ENCODE measurements around the gene ANKRD39. TPM values are rescaled to one million over a fixed set of nuclear protein-coding genes. Genes with fewer than 3 reads are reported as not detected.

Gene ANKRD39
- total and polyA plus RNA-seq, 10 of the 15 experiments (the other 5 are each of a cell fraction or from before 2014, with no cell fraction given), result 7.4 to 36.2 (median 23.7) TPM

DNA sequence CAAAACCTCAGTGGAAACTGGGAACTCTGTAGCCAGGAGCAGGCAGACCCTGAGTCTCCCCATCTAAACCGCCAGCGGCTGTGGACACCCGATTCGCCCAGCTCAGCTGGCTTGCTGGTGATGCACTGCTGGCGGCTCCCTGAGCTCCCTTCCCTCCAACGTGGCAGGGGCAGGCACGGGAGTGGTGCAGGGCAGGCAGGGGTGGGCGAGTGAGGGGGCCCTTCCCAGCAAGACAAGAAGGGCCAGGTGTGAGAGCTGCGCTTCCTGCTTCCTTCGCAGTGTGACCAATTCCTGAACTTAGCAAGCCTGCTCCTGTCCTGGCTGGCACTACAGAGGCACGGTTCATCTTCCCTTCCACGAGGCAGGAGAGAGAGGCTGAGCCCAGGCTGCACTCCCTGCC lies 24.4 kb upstream of the ANKRD39 start (continued):
- TF ChIP-seq, protein P1, sequence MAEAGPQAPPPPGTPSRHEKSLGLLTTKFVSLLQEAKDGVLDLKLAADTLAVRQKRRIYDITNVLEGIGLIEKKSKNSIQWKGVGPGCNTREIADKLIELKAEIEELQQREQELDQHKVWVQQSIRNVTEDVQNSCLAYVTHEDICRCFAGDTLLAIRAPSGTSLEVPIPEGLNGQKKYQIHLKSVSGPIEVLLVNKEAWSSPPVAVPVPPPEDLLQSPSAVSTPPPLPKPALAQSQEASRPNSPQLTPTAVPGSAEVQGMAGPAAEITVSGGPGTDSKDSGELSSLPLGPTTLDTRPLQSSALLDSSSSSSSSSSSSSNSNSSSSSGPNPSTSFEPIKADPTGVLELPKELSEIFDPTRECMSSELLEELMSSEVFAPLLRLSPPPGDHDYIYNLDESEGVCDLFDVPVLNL (IDR thresholded peaks at IDR 0.05; ENCODE audit: low read depth, low read length), result no peak
- TF ChIP-seq, protein P2, sequence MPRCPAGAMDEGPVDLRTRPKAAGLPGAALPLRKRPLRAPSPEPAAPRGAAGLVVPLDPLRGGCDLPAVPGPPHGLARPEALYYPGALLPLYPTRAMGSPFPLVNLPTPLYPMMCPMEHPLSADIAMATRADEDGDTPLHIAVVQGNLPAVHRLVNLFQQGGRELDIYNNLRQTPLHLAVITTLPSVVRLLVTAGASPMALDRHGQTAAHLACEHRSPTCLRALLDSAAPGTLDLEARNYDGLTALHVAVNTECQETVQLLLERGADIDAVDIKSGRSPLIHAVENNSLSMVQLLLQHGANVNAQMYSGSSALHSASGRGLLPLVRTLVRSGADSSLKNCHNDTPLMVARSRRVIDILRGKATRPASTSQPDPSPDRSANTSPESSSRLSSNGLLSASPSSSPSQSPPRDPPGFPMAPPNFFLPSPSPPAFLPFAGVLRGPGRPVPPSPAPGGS (IDR thresholded peaks at IDR 0.05; ENCODE audit: borderline replicate concordance, insufficient read depth, low read depth, low read length, poor library complexity, severe bottlenecking), result no peak

DNA sequence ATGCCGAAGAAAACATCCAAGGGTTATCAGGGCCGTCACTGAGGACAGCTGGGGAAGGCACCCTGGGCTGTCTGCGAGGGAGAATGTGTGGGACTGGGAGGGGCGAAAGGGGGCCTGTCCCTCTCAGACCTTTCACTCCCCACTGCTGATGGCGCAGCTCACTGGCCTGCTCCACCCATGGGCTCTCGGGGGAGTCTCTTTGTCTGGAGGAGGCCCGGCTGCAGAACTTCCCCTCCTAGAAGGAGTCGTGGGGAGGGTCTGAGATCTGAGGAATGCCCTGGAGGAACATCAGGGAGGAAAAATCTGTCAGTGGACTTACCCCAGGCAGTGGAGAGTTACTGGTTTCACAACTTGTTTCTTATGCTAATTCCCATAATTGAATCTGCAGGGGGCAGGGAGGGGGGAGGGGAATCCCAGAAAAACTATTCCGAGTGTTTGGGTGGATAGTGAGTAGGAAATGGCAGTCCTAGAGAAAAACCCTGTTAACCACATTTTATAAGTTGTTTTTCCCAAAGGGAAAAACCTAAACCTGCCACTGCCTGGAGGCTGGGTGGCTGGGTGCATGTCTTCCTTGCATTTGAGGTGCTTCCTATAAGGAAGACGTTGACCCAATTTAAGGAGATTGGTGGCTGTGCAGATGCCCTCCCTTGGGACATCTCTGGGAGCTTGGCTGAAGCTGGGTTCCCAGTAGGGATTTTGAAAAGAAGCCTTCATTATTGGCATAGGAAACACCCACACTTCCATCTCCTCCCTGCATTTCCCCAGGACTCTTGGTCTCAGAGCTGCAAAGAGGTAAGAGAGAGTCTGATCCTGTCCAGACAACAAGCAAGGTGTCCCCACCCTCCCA lies 23.8 kb upstream of the ANKRD39 start:
- POLR2A ChIA-PET, result interaction anchor here (0.6 to 1.4 kb wide), 4 partner anchors 8 to 1478 kb away, joined by 4 to 5 read pairs (median 4); partner anchors contain the start of gene ANKRD39
- FAIRE-seq (no peak), ATAC-seq (no peak), DNase-seq (ENCODE audit: low read depth, low spot score) (no peak)
- no peak overlapping the region for H2AFZ ChIP-seq (ENCODE audit: control insufficient read depth, low read depth, low read length)
- no peak overlapping the region for H3K4me3 ChIP-seq
- no peak overlapping the region for H3K9ac ChIP-seq (ENCODE audit: control insufficient read depth, insufficient read depth, low read length)
- CTCF ChIA-PET, result interaction anchor here (1.0 to 1.7 kb wide), 2 partner anchors 9 to 24 kb away, joined by 3 to 7 read pairs; partner anchors contain the start of gene ANKRD39
- SMC1A ChIA-PET (ENCODE audit: uncharacterized antibody, unreplicated experiment), result no interaction called here
- no peaks in the 10 kb centered on the region for H4K20me1 ChIP-seq (ENCODE audit: control insufficient read depth, insufficient read depth)
- no peak overlapping the region for H3K27ac ChIP-seq (ENCODE audit: control insufficient read depth, insufficient read depth)
- no peaks in the 10 kb centered on the region for H3K36me3 ChIP-seq (ENCODE audit: control insufficient read depth in 2 of 2, insufficient read depth in 2 of 2, low read length in 1 of 2)
- 16% methylated on average over 10 of the region's 10 CpGs for WGBS (ENCODE audit: insufficient coverage, insufficient replicate concordance, low lambda C conversion rate, missing lambda C conversion rate)
- in situ Hi-C loops (cut with MboI), result no loop called here
- H3K27me3 ChIP-seq (replicated peaks in 1 of 2; ENCODE audit: control insufficient read depth in 2 of 2, insufficient read depth in 2 of 2, low read length in 1 of 2), result no peaks in the 10 kb centered on the region
- no TSS peak for BruUV-seq (replicated peaks)
- H3K4me2 ChIP-seq (ENCODE audit: control insufficient read depth, insufficient read depth), result no peak overlapping the region
- H3K4me1 ChIP-seq (ENCODE audit: control insufficient read depth, insufficient read depth, low read length), result no peaks in the 10 kb centered on the region; the same call in 1 of the 2 replicates
- no peaks in the 10 kb centered on the region for H3K9me3 ChIP-seq (replicated peaks; ENCODE audit: control insufficient read depth, insufficient read depth, low read length)
- RAD21 ChIA-PET (ENCODE audit: unreplicated experiment), result interaction anchor here (0.7 to 2.4 kb wide), 2 partner anchors 24 to 716 kb away, joined by 3 to 7 read pairs; partner anchors contain the start of gene ANKRD39
- no peaks in the 10 kb centered on the region for H3K79me2 ChIP-seq (ENCODE audit: control insufficient read depth, insufficient read depth, low read length)
- TF ChIP-seq, protein P3, sequence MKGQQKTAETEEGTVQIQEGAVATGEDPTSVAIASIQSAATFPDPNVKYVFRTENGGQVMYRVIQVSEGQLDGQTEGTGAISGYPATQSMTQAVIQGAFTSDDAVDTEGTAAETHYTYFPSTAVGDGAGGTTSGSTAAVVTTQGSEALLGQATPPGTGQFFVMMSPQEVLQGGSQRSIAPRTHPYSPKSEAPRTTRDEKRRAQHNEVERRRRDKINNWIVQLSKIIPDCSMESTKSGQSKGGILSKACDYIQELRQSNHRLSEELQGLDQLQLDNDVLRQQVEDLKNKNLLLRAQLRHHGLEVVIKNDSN (IDR thresholded peaks at IDR 0.05; ENCODE audit: borderline replicate concordance, extremely low read length, insufficient read depth, low read depth, low read length), result no peak
- 0 out of 2 replicates have a peak, but pooled peaks have one; percentile 24 for TF ChIP-seq IKZF1 (conservative IDR thresholded peaks at IDR 0.05)
- TF ChIP-seq, protein P4, sequence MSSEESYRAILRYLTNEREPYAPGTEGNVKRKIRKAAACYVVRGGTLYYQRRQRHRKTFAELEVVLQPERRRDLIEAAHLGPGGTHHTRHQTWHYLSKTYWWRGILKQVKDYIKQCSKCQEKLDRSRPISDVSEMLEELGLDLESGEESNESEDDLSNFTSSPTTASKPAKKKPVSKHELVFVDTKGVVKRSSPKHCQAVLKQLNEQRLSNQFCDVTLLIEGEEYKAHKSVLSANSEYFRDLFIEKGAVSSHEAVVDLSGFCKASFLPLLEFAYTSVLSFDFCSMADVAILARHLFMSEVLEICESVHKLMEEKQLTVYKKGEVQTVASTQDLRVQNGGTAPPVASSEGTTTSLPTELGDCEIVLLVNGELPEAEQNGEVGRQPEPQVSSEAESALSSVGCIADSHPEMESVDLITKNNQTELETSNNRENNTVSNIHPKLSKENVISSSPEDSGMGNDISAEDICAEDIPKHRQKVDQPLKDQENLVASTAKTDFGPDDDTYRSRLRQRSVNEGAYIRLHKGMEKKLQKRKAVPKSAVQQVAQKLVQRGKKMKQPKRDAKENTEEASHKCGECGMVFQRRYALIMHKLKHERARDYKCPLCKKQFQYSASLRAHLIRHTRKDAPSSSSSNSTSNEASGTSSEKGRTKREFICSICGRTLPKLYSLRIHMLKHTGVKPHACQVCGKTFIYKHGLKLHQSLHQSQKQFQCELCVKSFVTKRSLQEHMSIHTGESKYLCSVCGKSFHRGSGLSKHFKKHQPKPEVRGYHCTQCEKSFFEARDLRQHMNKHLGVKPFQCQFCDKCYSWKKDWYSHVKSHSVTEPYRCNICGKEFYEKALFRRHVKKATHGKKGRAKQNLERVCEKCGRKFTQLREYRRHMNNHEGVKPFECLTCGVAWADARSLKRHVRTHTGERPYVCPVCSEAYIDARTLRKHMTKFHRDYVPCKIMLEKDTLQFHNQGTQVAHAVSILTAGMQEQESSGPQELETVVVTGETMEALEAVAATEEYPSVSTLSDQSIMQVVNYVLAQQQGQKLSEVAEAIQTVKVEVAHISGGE (CRISPR knock-in tag; IDR thresholded peaks at IDR 0.05), result no peak
- no peak for TF ChIP-seq ZBED1 (IDR thresholded peaks at IDR 0.05; ENCODE audit: borderline replicate concordance)
- intact Hi-C loops (cut with micrococcal nuclease; ENCODE audit: unreplicated experiment), result no loop called here

All from GM12878 (cell line).